C4-2B (cell line): ENCODE results near the gene MAP3K5.

ENCODE experiments used
- CTCF ChIP-seq: fragments of 450-650 bp; conservative IDR thresholded peaks from 2 replicates; pipeline ENCODE4 v1.5.1; 2017; ENCODE audit warnings: mild to moderate bottlenecking
- ZFX ChIP-seq: fragments of 450-650 bp; IDR thresholded peaks from 2 replicates; pipeline ENCODE4 v1.6.1; 2017

GRCh38 chr6:136510782-136511181, 281.5 kb downstream of the MAP3K5 start:
- TF ChIP-seq CTCF: no peak
- TF ChIP-seq ZFX: no peak
